ENCODE measurements around the gene PAQR7. TPM values are rescaled to one million over a fixed set of nuclear protein-coding genes. Genes with fewer than 3 reads are reported as not detected.

Gene PAQR7
- total RNA-seq, 2 donors from 2014 or later, result 3.0 to 4.4 TPM

- WGBS, 2 donors, result 73 to 78% methylated on average over 5 of the region's 5 CpGs
- ATAC-seq, result no peak
Observed at GRCh38 chr1:25912076-25912831, 36.7 kb upstream of the PAQR7 start.

GRCh38 chr1:25911162-25911561 lies 35.7 kb upstream of the PAQR7 start:
- intact Hi-C loops (cut with DNase I), result no loop called here
- DNase-seq (no peak), ATAC-seq (no peak)
- no peak for TF ChIP-seq CTCF (IDR thresholded peaks at IDR 0.05)
- no peak for TF ChIP-seq POLR2A (IDR thresholded peaks at IDR 0.05)
- Histone ChIP-seq H3K4me1 (peaks cover 9% of the 10 kb centered on the region), H3K4me3 (no peak overlapping the region), H3K27ac (no peak overlapping the region), H3K27me3 (no peaks in the 10 kb centered on the region), H3K9me3 (no peaks in the 10 kb centered on the region), H3K36me3 (replicated peaks in 1 of 2; ENCODE audit: insufficient read depth in 1 of 2, low read depth in 2 of 2) (no peaks in the 10 kb centered on the region)

More at GRCh38 chr1:25912076-25912831, 36.7 kb upstream of the PAQR7 start:
- no peak overlapping the region for H3K27ac ChIP-seq
- intact Hi-C loops (cut with DNase I), result no loop called here
- no peak for TF ChIP-seq POLR2A (IDR thresholded peaks at IDR 0.05)
- no peak for TF ChIP-seq CTCF (IDR thresholded peaks at IDR 0.05)
- no peaks in the 10 kb centered on the region for H3K36me3 ChIP-seq (replicated peaks in 1 of 2; ENCODE audit: insufficient read depth in 1 of 2, low read depth in 2 of 2)
- DNase-seq, result no peak
- no peaks in the 10 kb centered on the region for H3K4me1 ChIP-seq
- no peaks in the 10 kb centered on the region for H3K9me3 ChIP-seq
- H3K27me3 ChIP-seq, result no peaks in the 10 kb centered on the region
- H3K4me3 ChIP-seq, result no peak overlapping the region

- no peaks in the 10 kb centered on the region for H3K9me3 ChIP-seq
- no peak for DNase-seq
- H3K27ac ChIP-seq, result no peak overlapping the region
- no peaks in the 10 kb centered on the region for H3K27me3 ChIP-seq
- no peak overlapping the region for H3K4me3 ChIP-seq
- no peak for ATAC-seq
- intact Hi-C loops (cut with DNase I), result loop anchor here (5.0 kb wide), 1 partner anchor 88 kb away; the partner anchor contains the start of gene PAFAH2
- H3K4me1 ChIP-seq, result peaks cover 27% of the 10 kb centered on the region
- no peak for TF ChIP-seq CTCF (IDR thresholded peaks at IDR 0.05)
- no peaks in the 10 kb centered on the region for H3K36me3 ChIP-seq (replicated peaks in 1 of 2; ENCODE audit: insufficient read depth in 1 of 2, low read depth in 2 of 2)
- 44 to 45% methylated on average over 9 to 10 of the region's 10 CpGs for WGBS, 2 donors
Observed at GRCh38 chr1:25909040-25909439, 33.5 kb upstream of the PAQR7 start.

- whole genome bisulfite sequencing, 2 donors, result 63 to 72% methylated on average over 1 of the region's 1 CpG
- no peaks in the 10 kb centered on the region for H3K9me3 ChIP-seq
- intact Hi-C loops (cut with DNase I), result loop anchor here (5.0 kb wide), 1 partner anchor 89 kb away; the partner anchor contains the start of gene PAFAH2
- peaks cover 27% of the 10 kb centered on the region for H3K4me1 ChIP-seq
- TF ChIP-seq POLR2A (IDR thresholded peaks at IDR 0.05) (no peak), CTCF (IDR thresholded peaks at IDR 0.05) (no peak)
- H3K4me3 ChIP-seq, result no peak overlapping the region
- no peak for DNase-seq
- no peaks in the 10 kb centered on the region for H3K27me3 ChIP-seq
- no peak overlapping the region for H3K27ac ChIP-seq
- H3K36me3 ChIP-seq (replicated peaks in 1 of 2; ENCODE audit: insufficient read depth in 1 of 2, low read depth in 2 of 2), result no peaks in the 10 kb centered on the region
- no peak for ATAC-seq
Observed at GRCh38 chr1:25908161-25908560, 32.7 kb upstream of the PAQR7 start.

GRCh38 chr1:25907601-25908000 lies 32.1 kb upstream of the PAQR7 start:
- no peaks in the 10 kb centered on the region for H3K9me3 ChIP-seq
- H3K36me3 ChIP-seq (replicated peaks in 1 of 2; ENCODE audit: insufficient read depth in 1 of 2, low read depth in 2 of 2), result no peaks in the 10 kb centered on the region
- WGBS, 2 donors, result 74 to 75% methylated on average over 6 of the region's 6 CpGs
- DNase-seq, result no peak
- intact Hi-C loops (cut with DNase I), result loop anchor here (5.0 kb wide), 1 partner anchor 90 kb away; the partner anchor contains the start of gene PAFAH2
- no peak overlapping the region for H3K27ac ChIP-seq
- H3K4me3 ChIP-seq, result no peak overlapping the region
- peaks cover 27% of the 10 kb centered on the region for H3K4me1 ChIP-seq
- ATAC-seq, result no peak
- no peak for TF ChIP-seq CTCF (IDR thresholded peaks at IDR 0.05)
- TF ChIP-seq POLR2A (IDR thresholded peaks at IDR 0.05), result no peak
- no peaks in the 10 kb centered on the region for H3K27me3 ChIP-seq
